ENCODE data around the gene FIZ1.

Gene FIZ1

GRCh38 chr19:55613396-55613795 is 14.1 kb upstream of the FIZ1 start:
- no peak for DNase-seq

GRCh38 chr19:55611983-55612645 is 12.8 kb upstream of the FIZ1 start:
- no peak for DNase-seq

- DNase-seq, result no peak
Measured at GRCh38 chr19:55611300-55611982, 12.1 kb upstream of the FIZ1 start.

GRCh38 chr19:55609326-55609725 is 10.0 kb upstream of the FIZ1 start:
- DNase-seq, result no peak

- DNase-seq, result no peak
Measured at GRCh38 chr19:55606817-55607216, 7.5 kb upstream of the FIZ1 start.

- no peak for DNase-seq
Measured at GRCh38 chr19:55606471-55606787, 7.1 kb upstream of the FIZ1 start.

GRCh38 chr19:55605637-55606470 is 6.5 kb upstream of the FIZ1 start, which contains the start of gene ZNF865:
ZNF865 (plus strand) TSS chr19:55605647; CDS start chr19:55613619, 7,972 bp downstream.
- peak; percentile 88 for DNase-seq

- peak; percentile 94 for DNase-seq
Measured at GRCh38 chr19:55605207-55605636, 5.9 kb upstream of the FIZ1 start.

- DNase-seq, result no peak
Measured at GRCh38 chr19:55603581-55604292, 4.4 kb upstream of the FIZ1 start.

- no peak for DNase-seq
Measured at GRCh38 chr19:55603115-55603514, 3.8 kb upstream of the FIZ1 start.

GRCh38 chr19:55602104-55603001 is 3.0 kb upstream of the FIZ1 start:
- DNase-seq, result no peak

GRCh38 chr19:55601084-55601483 is 1.8 kb upstream of the FIZ1 start:
- no peak for DNase-seq

GRCh38 chr19:55600662-55601028 is 1.3 kb upstream of the FIZ1 start:
- DNase-seq, result no peak

GRCh38 chr19:55599842-55600661 is 735 bp upstream of the FIZ1 start, which contains the start of gene ZNF524:
ZNF524 (plus strand) TSS chr19:55600288; CDS start chr19:55602113, 1,825 bp downstream.
- peak; percentile 94 for DNase-seq

- peak; percentile 93 for DNase-seq
Measured at GRCh38 chr19:55598719-55599467, 424 bp downstream of the FIZ1 start.

GRCh38 chr19:55598034-55598433 is 1.3 kb downstream of the FIZ1 start:
- no peak for DNase-seq

GRCh38 chr19:55597501-55597921 is 1.8 kb downstream of the FIZ1 start:
- no peak for DNase-seq

- DNase-seq, result no peak
Measured at GRCh38 chr19:55596304-55596703, 3.0 kb downstream of the FIZ1 start.

GRCh38 chr19:55594996-55595545 is 4.2 kb downstream of the FIZ1 start:
- DNase-seq, result no peak
